Caco-2 (cell line): ENCODE data around the gene KDM1A. TPM values are rescaled to one million over a fixed set of nuclear protein-coding genes. Genes with fewer than 3 reads are reported as not detected.
A peak's percentile ranks its signal among the peaks of the same experiment; 100 is the strongest.

Experiments used
- Bru-seq: library from RNA; stranded (reverse); fragments of 400-500 nt; gene quantifications from one replicate; lab custom pipeline; 2021; lab: Mats Ljungman, UMichigan
- BruChase-seq, 2 experiments: library from RNA; stranded (reverse); fragments of 400-500 nt; gene quantifications; one replicate each; lab custom pipeline; 2021; lab: Mats Ljungman, UMichigan
- BruUV-seq: library from RNA; stranded (reverse); fragments of 400-500 nt; replicated peaks from 2 replicates; lab custom pipeline; 2021; lab: Mats Ljungman, UMichigan
- CTCF ChIA-PET: fragments of 300-600 bp; sonication (Branson Sonifier 250); formaldehyde crosslinking; loops from one replicate; lab custom pipeline; 2022; ENCODE audit warnings: antibody characterized with exemption; lab: Charles Lee
- POLR2A ChIA-PET: fragments of 300-600 bp; sonication (Branson Sonifier 250); formaldehyde crosslinking; loops from one replicate; lab custom pipeline; 2022; ENCODE audit warnings: antibody characterized with exemption; lab: Charles Lee
- DNase-seq, 2 experiments: peaks; one replicate each; pipeline versions ENCODE4 v3.0.0 to v3.0.0-alpha.2; 2020 to 2022
- H3K27me3 ChIP-seq: replicated peaks from 2 replicates; pipeline ENCODE4 v1.6.0; 2011; ENCODE audit warnings: low read length; ENCODE audit not compliant: control insufficient read depth, insufficient read depth
- H3K36me3 ChIP-seq: 2 replicates; pipeline ENCODE4 v1.5.1; 2011; ENCODE audit warnings: low read length; ENCODE audit not compliant: control insufficient read depth, insufficient read depth
- H3K4me1 ChIP-seq: fragments of 250-450 bp; sonication (Bioruptor Pico); 2 replicates; pipeline ENCODE4 v1.5.1; 2020; ENCODE audit warnings: mild to moderate bottlenecking
- H3K4me3 ChIP-seq: 2 replicates; pipeline ENCODE4 v1.5.1; 2011; ENCODE audit warnings: low read depth, mild to moderate bottlenecking, control low read depth, low read length
- H3K9me3 ChIP-seq: fragments of 250-450 bp; sonication (Bioruptor Pico); 2 replicates; pipeline ENCODE4 v1.5.1; 2020; ENCODE audit warnings: mild to moderate bottlenecking, moderate library complexity
- H3K27ac Mint-ChIP-seq: one replicate; pipeline ENCODE4 v1.8.0; 2022; ENCODE audit warnings: mixed read lengths; ENCODE audit not compliant: unreplicated experiment
- H3K27me3 Mint-ChIP-seq: one replicate; pipeline ENCODE4 v1.8.0; 2022; ENCODE audit warnings: mixed read lengths; ENCODE audit not compliant: insufficient read depth, unreplicated experiment
- H3K36me3 Mint-ChIP-seq: one replicate; pipeline ENCODE4 v1.8.0; 2022; ENCODE audit warnings: mild to moderate bottlenecking, mixed read lengths; ENCODE audit not compliant: insufficient read depth, unreplicated experiment
- H3K4me1 Mint-ChIP-seq: one replicate; pipeline ENCODE4 v1.8.0; 2022; ENCODE audit warnings: low read depth, mixed read lengths; ENCODE audit not compliant: unreplicated experiment
- H3K4me3 Mint-ChIP-seq: one replicate; pipeline ENCODE4 v1.8.0; 2022; ENCODE audit warnings: mild to moderate bottlenecking, moderate library complexity, mixed read lengths; ENCODE audit not compliant: unreplicated experiment
- H3K9me3 Mint-ChIP-seq: one replicate; pipeline ENCODE4 v1.8.0; 2022; ENCODE audit warnings: mixed read lengths; ENCODE audit not compliant: unreplicated experiment
- intact Hi-C: fragments of 100-400 bp; cut with micrococcal nuclease; formaldehyde crosslinking; loops from one replicate; pipeline ENCODE4 v1.10.0; 2022; ENCODE audit not compliant: unreplicated experiment
- long read RNA-seq: library from polyadenylated mRNA; stranded (forward); transcript quantifications from one replicate; pipeline ENCODE4 v2.0.0, GENCODE V29; 2022
- total RNA-seq: library from RNA; stranded (reverse); gene quantifications from 2 replicates; pipeline ENCODE4 v1.2.3, GENCODE V29; 2022
- TF ChIP-seq, protein P1 (sequence below), 2 experiments: fragments of 200-600 bp in 1 of 2; IDR thresholded peaks; 1 replicate in 1 of 2; 2 replicates in 1 of 2; pipeline versions ENCODE4 v1.5.1 to v1.8.0; 2011 to 2022; ENCODE audit warnings: antibody characterized with exemption in 1 of 2, control low read depth in 1 of 2, inconsistent platforms in 1 of 2, low read depth in 1 of 2, low read length in 1 of 2, mild to moderate bottlenecking in 1 of 2, moderate library complexity in 1 of 2; ENCODE audit not compliant: insufficient read depth in 1 of 2, severe bottlenecking in 1 of 2, unreplicated experiment in 1 of 2

Gene KDM1A
- total RNA-seq (82.8 and 83.0 TPM in 2 replicates), Bru-seq, nascent RNA (percentile 88 among the genes with signal in this experiment), BruChase-seq, experiment 1, labeled RNA remaining after a 2-hour chase (percentile 82 among the genes with signal in this experiment), BruChase-seq, experiment 2, labeled RNA remaining after a 6-hour chase (percentile 86 among the genes with signal in this experiment)
- long read RNA-seq, transcript KDM1A-201 (19 exons, 3,033 nt): major isoform, 170 of 343 reads
- long read RNA-seq, transcript KDM1A-203 (19 exons, 3,039 nt): minor isoform, 5 of 343 reads
- long read RNA-seq, transcript KDM1A-206 (1 exons, 2,810 nt): minor isoform, 5 of 343 reads
- long read RNA-seq, partial matches to known transcripts: 7 of 343 reads
- long read RNA-seq, other reads (novel, unspliced or antisense): 156 of 343 reads

DNA sequence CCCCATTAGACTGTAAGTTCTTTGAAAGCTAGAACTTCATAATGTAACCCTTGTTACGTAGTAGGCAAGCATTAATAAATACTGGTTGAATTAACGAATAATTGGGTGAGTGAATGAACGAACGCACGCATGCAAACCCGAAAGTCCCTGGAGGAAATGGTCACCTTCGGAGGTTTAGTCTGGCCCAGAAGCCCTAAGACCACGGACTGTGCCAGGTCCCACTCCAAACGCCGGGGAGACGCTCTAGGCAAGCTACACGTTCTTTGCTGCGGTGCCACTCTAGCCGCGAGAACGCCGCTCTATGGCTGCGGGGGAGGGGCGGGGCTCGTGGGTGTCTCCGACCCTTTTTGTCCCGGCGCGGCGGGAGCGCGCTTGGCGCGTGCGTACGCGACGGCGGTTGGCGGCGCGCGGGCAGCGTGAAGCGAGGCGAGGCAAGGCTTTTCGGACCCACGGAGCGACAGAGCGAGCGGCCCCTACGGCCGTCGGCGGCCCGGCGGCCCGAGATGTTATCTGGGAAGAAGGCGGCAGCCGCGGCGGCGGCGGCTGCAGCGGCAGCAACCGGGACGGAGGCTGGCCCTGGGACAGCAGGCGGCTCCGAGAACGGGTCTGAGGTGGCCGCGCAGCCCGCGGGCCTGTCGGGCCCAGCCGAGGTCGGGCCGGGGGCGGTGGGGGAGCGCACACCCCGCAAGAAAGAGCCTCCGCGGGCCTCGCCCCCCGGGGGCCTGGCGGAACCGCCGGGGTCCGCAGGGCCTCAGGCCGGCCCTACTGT is at the start of gene KDM1A:
Gene KDM1A, plus strand, starts transcription at position 375 of the 769 bp plus-strand sequence. Its CDS starts 129 bp downstream, at position 504.
- ChIA-PET POLR2A (interaction anchor here (1.0 kb wide), 1 partner anchor 22 kb away, joined by 3 read pairs; no protein-coding TSS in a partner anchor), CTCF (interaction anchor here (0.7 kb wide), 1 partner anchor 82 kb away, joined by 4 read pairs; no protein-coding TSS in a partner anchor)
- Mint-ChIP-seq H3K36me3 (peaks cover 18% of the 10 kb centered on the region), H3K4me3 (peak within 1 kb of the TSS; percentile 77), H3K9me3 (peaks cover 9% of the 10 kb centered on the region), H3K4me1 (no peaks in the 10 kb centered on the region), H3K27me3 (no peaks in the 10 kb centered on the region), H3K27ac (peak within 1 kb of the TSS; percentile 95)
- BruUV-seq: no TSS peak
- Histone ChIP-seq H3K4me1 (no peaks in the 10 kb centered on the region), H3K4me3 (peak within 1 kb of the TSS; percentile 93), H3K27me3 (no peaks in the 10 kb centered on the region), H3K9me3 (peaks cover 8% of the 10 kb centered on the region), H3K36me3 (no peaks in the 10 kb centered on the region)
- TF ChIP-seq, protein P1, sequence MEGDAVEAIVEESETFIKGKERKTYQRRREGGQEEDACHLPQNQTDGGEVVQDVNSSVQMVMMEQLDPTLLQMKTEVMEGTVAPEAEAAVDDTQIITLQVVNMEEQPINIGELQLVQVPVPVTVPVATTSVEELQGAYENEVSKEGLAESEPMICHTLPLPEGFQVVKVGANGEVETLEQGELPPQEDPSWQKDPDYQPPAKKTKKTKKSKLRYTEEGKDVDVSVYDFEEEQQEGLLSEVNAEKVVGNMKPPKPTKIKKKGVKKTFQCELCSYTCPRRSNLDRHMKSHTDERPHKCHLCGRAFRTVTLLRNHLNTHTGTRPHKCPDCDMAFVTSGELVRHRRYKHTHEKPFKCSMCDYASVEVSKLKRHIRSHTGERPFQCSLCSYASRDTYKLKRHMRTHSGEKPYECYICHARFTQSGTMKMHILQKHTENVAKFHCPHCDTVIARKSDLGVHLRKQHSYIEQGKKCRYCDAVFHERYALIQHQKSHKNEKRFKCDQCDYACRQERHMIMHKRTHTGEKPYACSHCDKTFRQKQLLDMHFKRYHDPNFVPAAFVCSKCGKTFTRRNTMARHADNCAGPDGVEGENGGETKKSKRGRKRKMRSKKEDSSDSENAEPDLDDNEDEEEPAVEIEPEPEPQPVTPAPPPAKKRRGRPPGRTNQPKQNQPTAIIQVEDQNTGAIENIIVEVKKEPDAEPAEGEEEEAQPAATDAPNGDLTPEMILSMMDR (IDR thresholded peaks at IDR 0.05; ENCODE audit: insufficient read depth in 1 of 2, low read depth in 1 of 2, low read length in 1 of 2, severe bottlenecking in 1 of 2, unreplicated experiment in 1 of 2): peak in 1 of 2 experiments; percentile 30
- intact Hi-C loops: loop anchor here (5.0 kb wide), 1 partner anchor 148 kb away; the partner anchor contains the start of gene LUZP1
- peak; percentile 97 to 98 for DNase-seq

DNA sequence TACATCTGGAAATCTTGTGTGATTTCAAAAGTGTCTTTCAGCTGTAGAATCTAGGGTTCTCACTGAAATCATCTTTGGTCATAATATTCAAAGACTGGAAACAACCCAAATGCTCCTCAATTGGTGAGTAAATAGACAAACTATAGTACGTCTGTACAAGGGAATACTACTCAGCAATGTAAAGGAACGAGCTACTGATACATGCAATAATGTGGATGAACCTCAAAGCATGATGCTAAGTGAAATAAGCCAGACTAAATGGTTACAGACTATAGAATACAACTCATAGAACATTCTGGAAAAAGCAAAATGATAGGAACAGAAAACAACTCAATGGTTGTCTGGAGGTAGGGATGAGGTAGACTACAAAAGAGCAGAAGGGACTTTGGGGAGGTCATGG is 49.2 kb upstream of the KDM1A start:
- Mint-ChIP-seq H3K27me3 (peaks cover 9% of the 10 kb centered on the region), H3K27ac (no peak overlapping the region), H3K4me1 (no peaks in the 10 kb centered on the region), H3K4me3 (no peak overlapping the region), H3K9me3 (no peaks in the 10 kb centered on the region), H3K36me3 (no peaks in the 10 kb centered on the region)
- TF ChIP-seq, protein P1 (IDR thresholded peaks at IDR 0.05; ENCODE audit: insufficient read depth in 1 of 2, low read depth in 1 of 2, low read length in 1 of 2, severe bottlenecking in 1 of 2, unreplicated experiment in 1 of 2): no peak
- Histone ChIP-seq H3K4me3 (no peak overlapping the region), H3K36me3 (no peaks in the 10 kb centered on the region), H3K9me3 (no peaks in the 10 kb centered on the region), H3K4me1 (no peaks in the 10 kb centered on the region), H3K27me3 (no peaks in the 10 kb centered on the region)
- no peak for DNase-seq
- BruUV-seq: no TSS peak
- intact Hi-C loops: no loop called here
- CTCF ChIA-PET: no interaction called here
- POLR2A ChIA-PET: no interaction called here

GRCh38 chr1:22971161-22971560 is 48.1 kb upstream of the KDM1A start:
- Histone ChIP-seq H3K4me1 (no peaks in the 10 kb centered on the region), H3K4me3 (no peak overlapping the region), H3K36me3 (no peaks in the 10 kb centered on the region), H3K9me3 (no peaks in the 10 kb centered on the region), H3K27me3 (no peaks in the 10 kb centered on the region)
- intact Hi-C loops: no loop called here
- peaks cover under 1% of the 10 kb centered on the region for H3K4me1 Mint-ChIP-seq
- TF ChIP-seq, protein P1 (IDR thresholded peaks at IDR 0.05; ENCODE audit: insufficient read depth in 1 of 2, low read depth in 1 of 2, low read length in 1 of 2, severe bottlenecking in 1 of 2, unreplicated experiment in 1 of 2): no peak
- CTCF ChIA-PET: no interaction called here
- DNase-seq: no peak
- no peak overlapping the region for H3K27ac Mint-ChIP-seq
- H3K9me3 Mint-ChIP-seq: no peaks in the 10 kb centered on the region
- H3K4me3 Mint-ChIP-seq: no peak overlapping the region
- POLR2A ChIA-PET: no interaction called here
- BruUV-seq: no TSS peak
- no peaks in the 10 kb centered on the region for H3K36me3 Mint-ChIP-seq
- H3K27me3 Mint-ChIP-seq: peaks cover 9% of the 10 kb centered on the region
